ENCODE data around the gene BNIP5.
"Not testable (repeated sequence)": the region's sequence is repeated elsewhere in the genome, so short reads cannot be mapped to it uniquely, and the experiment has no call there.

BNIP5 gene

DNA sequence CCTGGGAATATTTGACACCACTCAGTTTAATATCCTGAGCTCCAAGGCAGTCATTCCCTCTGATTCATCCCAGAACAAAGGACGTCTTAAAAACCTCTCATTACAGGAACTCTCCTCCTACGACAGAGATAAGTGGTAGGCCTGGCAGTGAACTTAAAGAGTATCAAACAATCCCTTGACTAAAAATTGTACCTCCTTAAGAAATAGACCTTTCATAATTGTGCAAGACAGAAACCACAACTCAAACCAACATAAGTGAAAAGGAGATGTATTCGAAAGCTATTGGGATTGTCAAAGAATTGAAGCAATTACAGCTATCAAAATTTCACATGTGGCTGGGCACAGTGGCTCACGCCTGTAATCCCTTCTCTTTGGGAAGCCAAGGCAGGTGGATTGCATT is 19.1 kb upstream of the BNIP5 start:
- Mint-ChIP-seq H3K9me3 (peaks cover 5% of the 10 kb centered on the region), H3K4me3 (no peak overlapping the region), H3K36me3 (peaks cover 2% of the 10 kb centered on the region), H3K27ac (no peak overlapping the region), H3K4me1 (peaks cover 6% of the 10 kb centered on the region), H3K27me3 (peaks cover 2% of the 10 kb centered on the region)

GRCh38 chr6:36353411-36353915 is 16.8 kb upstream of the BNIP5 start:
- H3K36me3 Mint-ChIP-seq: peaks cover 2% of the 10 kb centered on the region
- no peak overlapping the region for H3K4me3 Mint-ChIP-seq
- peaks cover 5% of the 10 kb centered on the region for H3K4me1 Mint-ChIP-seq
- H3K27ac Mint-ChIP-seq: no peak overlapping the region
- H3K27me3 Mint-ChIP-seq: peaks cover 2% of the 10 kb centered on the region
- peaks cover 5% of the 10 kb centered on the region for H3K9me3 Mint-ChIP-seq

GRCh38 chr6:36352477-36353157 is 15.9 kb upstream of the BNIP5 start:
- peaks cover 5% of the 10 kb centered on the region for H3K9me3 Mint-ChIP-seq
- H3K4me1 Mint-ChIP-seq: peaks cover under 1% of the 10 kb centered on the region
- peaks cover 2% of the 10 kb centered on the region for H3K36me3 Mint-ChIP-seq
- H3K4me3 Mint-ChIP-seq: no peak overlapping the region
- H3K27ac Mint-ChIP-seq: no peak overlapping the region
- H3K27me3 Mint-ChIP-seq: peaks cover 2% of the 10 kb centered on the region

- Mint-ChIP-seq H3K27ac (no peak overlapping the region), H3K4me1 (no peaks in the 10 kb centered on the region), H3K9me3 (peaks cover 5% of the 10 kb centered on the region), H3K4me3 (no peak overlapping the region), H3K27me3 (peaks cover 2% of the 10 kb centered on the region), H3K36me3 (peaks cover 2% of the 10 kb centered on the region)
Observed at GRCh38 chr6:36350681-36351571, 14.2 kb upstream of the BNIP5 start.

DNA sequence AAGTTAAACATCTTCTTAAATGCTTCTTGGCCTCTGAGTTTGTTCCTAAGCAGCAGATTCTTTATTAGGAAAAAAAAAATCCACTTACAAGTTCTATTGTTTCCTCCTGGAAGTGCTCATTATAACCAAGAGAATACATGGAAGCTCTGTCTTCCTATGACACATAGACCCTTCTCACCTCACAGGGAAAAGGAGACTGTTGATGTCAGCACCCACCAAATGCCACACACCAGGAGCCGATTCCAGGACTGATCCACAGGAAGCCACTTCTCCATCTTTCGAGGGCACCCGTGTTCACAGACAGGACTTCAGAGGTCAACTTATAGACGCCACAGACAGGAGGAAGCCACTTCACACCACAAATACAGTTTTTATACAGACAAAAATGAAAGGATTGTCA is 13.4 kb upstream of the BNIP5 start:
- no peak overlapping the region for H3K27ac Mint-ChIP-seq
- H3K27me3 Mint-ChIP-seq: peaks cover 2% of the 10 kb centered on the region
- H3K4me1 Mint-ChIP-seq: no peaks in the 10 kb centered on the region
- H3K36me3 Mint-ChIP-seq: peaks cover 2% of the 10 kb centered on the region
- no peak overlapping the region for H3K4me3 Mint-ChIP-seq
- H3K9me3 Mint-ChIP-seq: peaks cover 5% of the 10 kb centered on the region

DNA sequence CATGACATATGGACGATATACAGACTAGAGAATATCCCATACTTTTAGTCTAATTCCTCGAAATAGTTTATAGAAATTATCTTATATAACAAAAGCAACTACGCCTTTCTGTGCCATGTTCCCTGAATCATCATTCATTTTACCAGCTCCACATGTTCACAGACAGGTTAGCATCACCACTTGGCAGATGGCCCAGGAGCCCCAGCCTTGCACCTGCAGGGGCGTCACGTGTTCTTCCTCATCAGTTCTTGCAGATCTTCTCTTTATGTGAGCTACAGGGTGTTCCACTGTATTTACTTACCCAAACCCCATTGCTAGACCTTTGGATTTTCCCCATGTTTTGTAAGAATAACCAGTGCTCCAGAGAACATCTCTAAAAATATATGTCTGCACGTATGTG is 12.6 kb upstream of the BNIP5 start:
- peaks cover 2% of the 10 kb centered on the region for H3K27me3 Mint-ChIP-seq
- no peak overlapping the region for H3K27ac Mint-ChIP-seq
- peaks cover 5% of the 10 kb centered on the region for H3K9me3 Mint-ChIP-seq
- H3K4me1 Mint-ChIP-seq: no peaks in the 10 kb centered on the region
- H3K4me3 Mint-ChIP-seq: no peak overlapping the region
- H3K36me3 Mint-ChIP-seq: peaks cover 2% of the 10 kb centered on the region

- Mint-ChIP-seq H3K4me3 (no peak overlapping the region), H3K27me3 (no peaks in the 10 kb centered on the region), H3K27ac (no peak overlapping the region), H3K9me3 (no peaks in the 10 kb centered on the region), H3K36me3 (no peaks in the 10 kb centered on the region), H3K4me1 (no peaks in the 10 kb centered on the region)
Observed at GRCh38 chr6:36347621-36348020, 10.9 kb upstream of the BNIP5 start.

- Mint-ChIP-seq H3K36me3 (no peaks in the 10 kb centered on the region), H3K27ac (no peak overlapping the region), H3K4me1 (no peaks in the 10 kb centered on the region), H3K27me3 (no peaks in the 10 kb centered on the region), H3K9me3 (no peaks in the 10 kb centered on the region), H3K4me3 (no peak overlapping the region)
Observed at GRCh38 chr6:36346486-36347273, 10.0 kb upstream of the BNIP5 start.

DNA sequence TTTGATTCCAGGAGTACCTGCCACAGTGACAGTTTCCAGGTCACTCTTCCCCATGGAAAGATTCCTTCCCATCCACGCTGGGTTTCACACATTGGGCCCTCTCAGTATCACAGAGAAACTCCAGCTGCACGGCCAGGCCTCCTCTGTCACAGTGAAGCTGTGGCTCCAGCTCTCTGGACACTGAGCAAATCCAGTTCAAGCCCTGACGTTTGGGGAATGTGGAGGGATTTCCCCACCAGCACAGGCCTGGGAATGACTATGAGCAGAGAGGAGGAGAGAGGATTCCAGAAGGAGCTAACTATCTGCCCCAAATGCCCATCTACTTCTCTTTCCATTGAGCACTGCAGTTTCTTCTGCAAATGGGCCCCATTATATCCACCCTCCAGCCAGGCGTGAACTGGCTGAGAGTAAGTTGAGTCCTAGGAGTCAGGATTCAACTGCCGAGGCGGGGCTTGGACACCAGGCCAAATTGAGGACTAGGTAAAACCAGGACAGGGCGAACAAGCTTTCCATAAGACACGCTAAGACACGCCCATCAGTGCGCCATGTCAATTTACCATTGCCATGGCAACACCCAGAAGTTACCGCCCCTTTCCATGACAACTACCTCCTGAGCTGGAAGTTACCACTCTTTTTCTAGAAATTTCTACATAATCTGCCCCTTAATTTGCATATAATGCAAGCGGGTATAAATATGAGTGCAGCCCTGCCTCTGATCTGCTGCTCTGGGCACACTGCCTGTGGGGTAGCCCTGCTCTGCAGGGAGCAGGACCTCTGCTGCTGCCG is 9.2 kb upstream of the BNIP5 start:
- Mint-ChIP-seq H3K4me3 (no peak overlapping the region), H3K4me1 (peaks cover 2% of the 10 kb centered on the region), H3K27me3 (peaks cover under 1% of the 10 kb centered on the region), H3K9me3 (no peaks in the 10 kb centered on the region), H3K36me3 (no peaks in the 10 kb centered on the region), H3K27ac (no peak overlapping the region)

DNA sequence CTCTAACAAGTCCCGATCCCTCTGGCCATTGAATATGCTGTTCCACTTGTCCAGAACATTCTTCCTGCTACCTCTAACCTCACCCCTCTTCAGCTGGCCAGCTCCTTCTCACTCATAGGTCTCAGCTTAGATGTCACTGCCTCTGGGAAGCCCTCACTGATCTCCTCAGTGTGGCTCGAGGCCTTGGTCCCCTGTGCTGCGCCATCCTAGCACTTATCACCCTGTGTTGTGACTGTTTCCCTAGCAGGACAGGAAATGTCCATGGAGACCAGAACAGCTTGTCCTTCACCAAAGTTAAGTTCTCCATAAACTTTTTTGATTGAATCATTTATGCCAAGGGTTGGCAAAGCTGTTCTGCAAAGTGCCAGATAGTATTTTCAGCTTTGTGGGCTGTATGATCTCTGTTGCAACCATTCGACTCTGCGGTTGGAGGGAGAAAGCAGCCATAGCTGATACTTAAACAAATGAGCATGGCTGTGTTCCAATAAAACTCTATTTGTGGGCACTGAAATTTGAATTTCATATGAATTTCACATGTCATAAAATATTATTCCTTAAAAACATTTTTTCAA is 6.5 kb upstream of the BNIP5 start:
- Mint-ChIP-seq H3K4me3 (no peak overlapping the region), H3K27me3 (peaks cover 5% of the 10 kb centered on the region), H3K36me3 (no peaks in the 10 kb centered on the region), H3K4me1 (peaks cover 4% of the 10 kb centered on the region), H3K9me3 (no peaks in the 10 kb centered on the region), H3K27ac (no peak overlapping the region)

DNA sequence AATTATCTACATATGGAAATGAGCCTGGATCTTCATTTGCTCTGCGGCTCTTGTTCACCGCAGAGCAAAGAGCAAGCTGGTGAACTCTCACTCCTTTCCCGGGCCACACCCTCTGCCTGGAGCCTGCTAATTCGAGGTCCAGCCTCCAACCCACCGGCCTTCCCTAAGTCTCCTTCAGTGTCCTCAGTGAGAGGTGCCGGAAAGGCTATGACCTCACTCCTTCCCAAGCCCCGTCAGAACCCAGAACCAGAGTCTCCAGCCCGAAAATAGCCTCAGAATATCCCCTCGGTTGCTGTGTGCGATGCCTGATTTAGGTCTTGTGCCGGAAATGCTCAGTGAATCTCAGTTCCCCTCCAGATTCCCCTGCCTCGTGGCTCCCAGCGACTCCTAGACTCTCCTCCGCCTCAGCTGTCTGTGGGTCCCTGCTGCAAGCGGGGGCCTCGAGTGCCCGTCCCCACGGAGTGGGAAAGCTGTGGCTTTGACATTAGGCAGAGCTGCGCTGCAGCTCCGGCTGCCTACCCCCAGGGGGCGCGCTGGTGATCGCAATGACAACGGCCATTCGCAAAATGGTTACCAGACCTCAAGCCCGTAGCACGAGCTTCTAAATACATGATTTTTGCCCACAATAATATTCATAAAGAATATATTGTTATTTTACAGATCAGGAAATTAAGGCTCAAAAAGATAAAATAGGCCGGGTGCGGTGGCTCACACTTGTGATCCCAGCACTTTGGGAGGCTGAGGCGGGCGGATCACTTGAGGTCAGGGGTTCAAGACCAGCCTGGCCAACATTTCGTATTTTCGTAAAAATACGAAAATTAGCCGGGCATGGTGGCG is 4.1 kb upstream of the BNIP5 start:
- peaks cover 5% of the 10 kb centered on the region for H3K27me3 Mint-ChIP-seq
- no peaks in the 10 kb centered on the region for H3K36me3 Mint-ChIP-seq
- H3K9me3 Mint-ChIP-seq: no peaks in the 10 kb centered on the region
- peaks cover 12% of the 10 kb centered on the region for H3K4me1 Mint-ChIP-seq
- H3K27ac Mint-ChIP-seq: no peak overlapping the region
- peak overlapping the region; percentile 69 for H3K4me3 Mint-ChIP-seq

DNA sequence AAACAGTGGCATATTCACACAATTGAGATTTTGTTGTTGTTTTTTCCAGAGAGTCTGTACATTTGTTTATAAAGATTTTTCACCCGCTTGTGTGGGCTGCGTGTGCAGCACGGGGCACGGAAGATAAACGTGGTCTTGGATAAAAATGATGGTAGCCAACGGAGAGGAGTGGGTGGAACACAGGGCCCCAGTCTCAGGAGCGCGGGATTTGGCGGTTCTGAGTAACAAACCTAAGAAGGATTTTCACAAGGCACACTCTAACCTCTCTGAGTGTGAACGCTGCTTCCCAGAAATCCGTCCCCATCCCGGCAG is 3.6 kb upstream of the BNIP5 start:
- H3K9me3 Mint-ChIP-seq: no peaks in the 10 kb centered on the region
- peaks cover 12% of the 10 kb centered on the region for H3K4me1 Mint-ChIP-seq
- H3K27ac Mint-ChIP-seq: no peak overlapping the region
- H3K36me3 Mint-ChIP-seq: no peaks in the 10 kb centered on the region
- H3K4me3 Mint-ChIP-seq: no peak overlapping the region
- H3K27me3 Mint-ChIP-seq: peaks cover 6% of the 10 kb centered on the region

DNA sequence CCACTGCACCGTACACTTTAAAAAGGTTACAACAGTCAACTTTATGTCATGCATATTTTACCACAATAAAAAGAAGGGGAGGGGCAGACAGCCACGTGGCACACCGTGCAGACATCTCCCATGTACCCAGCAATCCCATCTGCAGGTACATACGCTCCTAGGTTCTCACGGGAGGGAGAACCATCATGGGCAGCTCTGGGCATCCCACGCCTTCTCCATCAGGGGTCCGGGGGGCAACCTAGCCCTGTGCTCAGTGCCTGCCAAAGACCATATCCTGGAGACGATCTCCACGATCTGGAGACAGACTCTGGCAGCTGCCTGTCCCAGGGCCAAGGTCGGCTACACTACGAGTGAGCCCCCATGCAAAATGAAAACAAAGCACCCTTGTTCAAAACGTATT is 2.5 kb upstream of the BNIP5 start:
- Mint-ChIP-seq H3K27ac (no peak overlapping the region), H3K27me3 (peaks cover 14% of the 10 kb centered on the region), H3K4me1 (peaks cover 12% of the 10 kb centered on the region), H3K4me3 (no peak overlapping the region), H3K9me3 (no peaks in the 10 kb centered on the region), H3K36me3 (no peaks in the 10 kb centered on the region)

DNA sequence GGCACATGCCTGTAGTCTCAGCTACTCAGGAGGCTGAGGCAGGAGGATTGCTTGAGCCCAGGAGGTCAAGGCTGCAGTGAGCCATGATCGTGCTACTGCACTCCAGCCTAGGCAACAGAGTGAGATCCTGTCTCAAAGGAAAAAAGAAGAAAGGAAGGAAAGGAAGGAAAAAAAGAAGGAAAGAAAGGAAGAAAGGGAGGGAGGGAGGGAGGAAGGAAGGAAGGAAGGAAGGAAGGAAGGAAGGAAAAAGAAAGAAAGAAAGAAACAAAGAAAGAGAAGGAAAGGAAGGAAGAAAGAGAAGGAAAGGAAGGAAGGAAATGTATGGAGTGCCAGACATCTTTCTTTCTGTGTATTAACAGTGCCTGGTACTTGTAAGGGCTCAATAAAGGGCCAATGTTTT is 1.5 kb upstream of the BNIP5 start:
- not testable (repeated sequence) for H3K9me3 Mint-ChIP-seq, H3K36me3 Mint-ChIP-seq
- peaks cover 14% of the 10 kb centered on the region for H3K27me3 Mint-ChIP-seq

More for the DNA sequence above, 1.5 kb upstream of the BNIP5 start:
- not testable (repeated sequence) for H3K4me3 Mint-ChIP-seq, H3K27ac Mint-ChIP-seq
- H3K4me1 Mint-ChIP-seq: peaks cover 12% of the 10 kb centered on the region

All from activated naive CD4-positive, alpha-beta T cell treated with anti-CD3 and anti-CD28 coated beads, Interleukin-2, amount 50 U/mL, for 24 hours (primary cell).